Colonic mucosa (tissue), 4 donors: ENCODE results near the gene PPIA. TPM values are rescaled to one million over a fixed set of nuclear protein-coding genes. Genes with fewer than 3 reads are reported as not detected.
A peak's percentile ranks its signal among the peaks of the same experiment; 100 is the strongest.

Experiments used
- DNase-seq: peaks from one replicate; pipeline ENCODE4 v3.0.0-alpha.2; 2020
- H3K27ac ChIP-seq: fragments of 200-600 bp; one replicate; pipeline ENCODE4 v1.8.0; 2021
- H3K27me3 ChIP-seq: fragments of 200-600 bp; one replicate; pipeline ENCODE4 v1.8.0; 2021
- H3K36me3 ChIP-seq: fragments of 200-600 bp; one replicate; pipeline ENCODE4 v1.8.0; 2021
- H3K4me1 ChIP-seq: fragments of 200-600 bp; one replicate; pipeline ENCODE4 v1.8.0; 2021; ENCODE audit warnings: mild to moderate bottlenecking
- H3K4me3 ChIP-seq: fragments of 200-600 bp; one replicate; pipeline ENCODE4 v1.8.0; 2021
- H3K9ac ChIP-seq, 2 donors: one replicate each; pipeline ENCODE4 v1.7.0; 2013; ENCODE audit warnings: control low read depth in 2 of 2, low read depth in 2 of 2, low read length in 2 of 2
- H3K9me3 ChIP-seq: fragments of 200-600 bp; one replicate; pipeline ENCODE4 v1.8.0; 2021
- CTCF ChIP-seq: fragments of 200-600 bp; IDR thresholded peaks from one replicate; pipeline ENCODE4 v1.8.0; 2022; ENCODE audit warnings: antibody characterized with exemption, mild to moderate bottlenecking
- intact Hi-C: fragments of 100-400 bp; cut with DNase I; formaldehyde crosslinking; loops from one replicate; pipeline ENCODE4 v1.14.1; 2022
- total RNA-seq, 2 donors: library from RNA; stranded (reverse); fragmentation: NEBNext Ultra II Directional in 1 of 2; extraction: Animal tissue kit (Norgen Biotek cat#: 25700) in 1 of 2; gene quantifications; one replicate each; pipeline ENCODE4 v1.2.1, GENCODE V29; 2021
- donor health status: healthy.
- donor health status: DM: no; HTN: no; CAD: no.
- donor health status: DM: no; HTN: no; CAD: no.

The PPIA gene
- total RNA-seq, 2 donors from 2014 or later, result 1,435 to 2,110 TPM

GRCh38 chr7:44765579-44766415 is 30.7 kb upstream of the PPIA start:
- Histone ChIP-seq H3K27me3 (no peaks in the 10 kb centered on the region), H3K9ac (no peak overlapping the region), H3K36me3 (peaks cover 25% of the 10 kb centered on the region), H3K4me1 (peaks cover 30% of the 10 kb centered on the region), H3K9me3 (no peaks in the 10 kb centered on the region), H3K4me3 (no peak overlapping the region), H3K27ac (no peak overlapping the region)
- DNase-seq, result no peak
- intact Hi-C loops, result loop anchor here (10.0 kb wide), 1 partner anchor 171 kb away; no protein-coding TSS in a partner anchor
- TF ChIP-seq CTCF, result no peak

GRCh38 chr7:44766416-44766801 is 30.1 kb upstream of the PPIA start:
- Histone ChIP-seq H3K4me1 (peaks cover 30% of the 10 kb centered on the region), H3K9ac (no peak overlapping the region)
- DNase-seq, result no peak

GRCh38 chr7:44767134-44767911 is 29.2 kb upstream of the PPIA start:
- Histone ChIP-seq H3K4me3 (no peak overlapping the region), H3K9me3 (no peaks in the 10 kb centered on the region), H3K4me1 (peaks cover 25% of the 10 kb centered on the region), H3K36me3 (peaks cover 25% of the 10 kb centered on the region), H3K27me3 (no peaks in the 10 kb centered on the region), H3K27ac (peak overlapping the region; percentile 55), H3K9ac (peak overlapping the region in 1 of 2 donors; percentile 58)
- DNase-seq, result no peak
- TF ChIP-seq CTCF, result no peak
- intact Hi-C loops, result loop anchor here (10.0 kb wide), 1 partner anchor 173 kb away; no protein-coding TSS in a partner anchor

More at GRCh38 chr7:44766416-44766801, 30.1 kb upstream of the PPIA start:
- TF ChIP-seq CTCF, result no peak
- no peaks in the 10 kb centered on the region for H3K9me3 ChIP-seq
- H3K27me3 ChIP-seq, result no peaks in the 10 kb centered on the region
- peaks cover 25% of the 10 kb centered on the region for H3K36me3 ChIP-seq
- H3K4me3 ChIP-seq, result no peak overlapping the region
- no peak overlapping the region for H3K27ac ChIP-seq
- intact Hi-C loops, result loop anchor here (10.0 kb wide), 1 partner anchor 172 kb away; no protein-coding TSS in a partner anchor

- H3K4me3 ChIP-seq, result no peak overlapping the region
- intact Hi-C loops, result loop anchor here (10.0 kb wide), 1 partner anchor 173 kb away; no protein-coding TSS in a partner anchor
- peak overlapping the region; percentile 55 for H3K27ac ChIP-seq
- H3K36me3 ChIP-seq, result peaks cover 22% of the 10 kb centered on the region
- H3K27me3 ChIP-seq, result no peaks in the 10 kb centered on the region
- TF ChIP-seq CTCF, result no peak
- no peaks in the 10 kb centered on the region for H3K9me3 ChIP-seq
- H3K4me1 ChIP-seq, result peaks cover 25% of the 10 kb centered on the region
- H3K9ac ChIP-seq, result peak overlapping the region in 1 of 2 donors; percentile 58
- peak; percentile 85 for DNase-seq
Measured at GRCh38 chr7:44767912-44768627, 28.4 kb upstream of the PPIA start.
